ENCODE measurements around the gene MYO15B.

MYO15B gene

DNA sequence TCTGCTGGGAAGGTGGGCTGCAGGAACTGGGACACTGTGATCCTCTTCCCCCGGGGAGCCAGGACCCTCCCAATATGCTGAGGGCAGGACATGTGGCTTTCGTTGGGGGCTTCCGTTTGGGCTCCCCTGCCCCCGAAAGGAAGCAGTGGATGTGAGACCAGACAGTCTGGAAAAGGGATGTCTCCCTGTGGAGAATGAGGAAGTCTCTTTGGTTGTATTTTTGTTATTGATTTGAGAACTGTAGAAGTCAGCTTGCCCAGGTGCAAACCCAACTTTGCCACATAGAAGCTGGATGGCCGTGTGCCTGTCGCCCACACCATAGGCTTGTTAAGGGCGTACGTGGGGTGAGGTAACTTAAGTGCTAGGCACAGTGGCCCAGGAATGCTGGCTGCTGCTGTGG is 43.4 kb upstream of the MYO15B start:
- in situ Hi-C loops (cut with HindIII; ENCODE audit: low pct_ligation_motif_present, low sequenced_read_pairs): no loop called here
- H3K27me3 ChIP-seq (replicated peaks): peaks cover 2% of the 10 kb centered on the region
- DNase-seq: no peak
- H3K4me3 ChIP-seq (ENCODE audit: low read depth, low read length): no peak overlapping the region
- no peak overlapping the region for H3K27ac ChIP-seq
- no peaks in the 10 kb centered on the region for H3K36me3 ChIP-seq (replicated peaks)
- TF ChIP-seq, protein P1, sequence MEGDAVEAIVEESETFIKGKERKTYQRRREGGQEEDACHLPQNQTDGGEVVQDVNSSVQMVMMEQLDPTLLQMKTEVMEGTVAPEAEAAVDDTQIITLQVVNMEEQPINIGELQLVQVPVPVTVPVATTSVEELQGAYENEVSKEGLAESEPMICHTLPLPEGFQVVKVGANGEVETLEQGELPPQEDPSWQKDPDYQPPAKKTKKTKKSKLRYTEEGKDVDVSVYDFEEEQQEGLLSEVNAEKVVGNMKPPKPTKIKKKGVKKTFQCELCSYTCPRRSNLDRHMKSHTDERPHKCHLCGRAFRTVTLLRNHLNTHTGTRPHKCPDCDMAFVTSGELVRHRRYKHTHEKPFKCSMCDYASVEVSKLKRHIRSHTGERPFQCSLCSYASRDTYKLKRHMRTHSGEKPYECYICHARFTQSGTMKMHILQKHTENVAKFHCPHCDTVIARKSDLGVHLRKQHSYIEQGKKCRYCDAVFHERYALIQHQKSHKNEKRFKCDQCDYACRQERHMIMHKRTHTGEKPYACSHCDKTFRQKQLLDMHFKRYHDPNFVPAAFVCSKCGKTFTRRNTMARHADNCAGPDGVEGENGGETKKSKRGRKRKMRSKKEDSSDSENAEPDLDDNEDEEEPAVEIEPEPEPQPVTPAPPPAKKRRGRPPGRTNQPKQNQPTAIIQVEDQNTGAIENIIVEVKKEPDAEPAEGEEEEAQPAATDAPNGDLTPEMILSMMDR (IDR thresholded peaks at IDR 0.05; ENCODE audit: low read depth, low read length, missing control alignments): no peak

DNA sequence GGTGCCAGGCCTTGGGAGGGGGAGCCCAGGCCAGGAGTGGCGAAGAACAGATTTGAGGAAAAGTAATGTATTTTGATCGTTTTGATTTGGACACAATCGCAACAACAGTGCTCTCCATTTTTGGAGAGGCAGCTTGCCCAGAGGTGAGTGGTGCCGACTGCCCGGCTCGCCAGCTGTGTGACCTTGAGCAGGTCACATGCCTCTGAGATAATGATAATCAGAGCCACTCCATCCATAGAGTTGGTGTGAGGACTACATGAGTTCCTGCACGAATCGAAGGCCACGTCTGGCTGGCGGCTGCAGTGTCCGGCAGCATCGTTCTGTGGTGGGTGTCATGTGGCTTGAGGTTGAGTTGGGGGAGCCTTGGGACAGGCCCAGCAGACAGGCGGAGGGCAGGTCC is 41.4 kb upstream of the MYO15B start:
- H3K27ac ChIP-seq: no peak overlapping the region
- H3K27me3 ChIP-seq (replicated peaks): peaks cover 2% of the 10 kb centered on the region
- DNase-seq: no peak
- H3K36me3 ChIP-seq (replicated peaks): no peaks in the 10 kb centered on the region
- in situ Hi-C loops (cut with HindIII; ENCODE audit: low pct_ligation_motif_present, low sequenced_read_pairs): no loop called here
- H3K4me3 ChIP-seq (ENCODE audit: low read depth, low read length): no peak overlapping the region
- TF ChIP-seq, protein P1 (IDR thresholded peaks at IDR 0.05; ENCODE audit: low read depth, low read length, missing control alignments): no peak

DNA sequence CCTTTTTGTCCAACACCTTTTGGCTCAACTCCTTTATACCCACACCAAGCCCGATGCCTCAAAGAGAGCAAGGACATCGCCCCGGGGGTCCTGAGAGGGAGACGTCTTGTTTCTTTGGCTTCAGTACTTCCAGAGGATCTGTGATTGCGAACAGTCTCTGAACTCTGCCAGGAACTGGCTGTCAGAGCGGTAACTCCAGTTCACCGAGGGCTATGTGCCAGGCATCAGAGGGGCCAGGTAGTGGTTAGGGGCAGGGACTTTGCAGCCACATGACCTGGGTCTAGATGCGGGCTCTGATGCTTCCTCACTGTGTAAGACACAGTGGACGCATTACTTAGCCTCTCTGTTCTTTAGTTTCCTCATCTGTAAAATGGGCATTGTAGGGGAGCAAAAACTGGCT is 40.5 kb upstream of the MYO15B start:
- Histone ChIP-seq H3K27me3 (replicated peaks) (peaks cover 2% of the 10 kb centered on the region), H3K4me3 (ENCODE audit: low read depth, low read length) (no peak overlapping the region), H3K36me3 (replicated peaks) (no peaks in the 10 kb centered on the region), H3K27ac (no peak overlapping the region)
- TF ChIP-seq, protein P1 (IDR thresholded peaks at IDR 0.05; ENCODE audit: low read depth, low read length, missing control alignments): no peak
- in situ Hi-C loops (cut with HindIII; ENCODE audit: low pct_ligation_motif_present, low sequenced_read_pairs): no loop called here
- DNase-seq: no peak

- Histone ChIP-seq H3K36me3 (replicated peaks) (no peaks in the 10 kb centered on the region), H3K4me3 (ENCODE audit: low read depth, low read length) (no peak overlapping the region), H3K27me3 (replicated peaks) (peaks cover 2% of the 10 kb centered on the region), H3K27ac (no peak overlapping the region)
- TF ChIP-seq, protein P1 (IDR thresholded peaks at IDR 0.05; ENCODE audit: low read depth, low read length, missing control alignments): no peak
- no peak for DNase-seq
- in situ Hi-C loops (cut with HindIII; ENCODE audit: low pct_ligation_motif_present, low sequenced_read_pairs): no loop called here
These were observed 38.8 kb upstream of the MYO15B start for GRCh38 chr17:75548813-75549212.

DNA sequence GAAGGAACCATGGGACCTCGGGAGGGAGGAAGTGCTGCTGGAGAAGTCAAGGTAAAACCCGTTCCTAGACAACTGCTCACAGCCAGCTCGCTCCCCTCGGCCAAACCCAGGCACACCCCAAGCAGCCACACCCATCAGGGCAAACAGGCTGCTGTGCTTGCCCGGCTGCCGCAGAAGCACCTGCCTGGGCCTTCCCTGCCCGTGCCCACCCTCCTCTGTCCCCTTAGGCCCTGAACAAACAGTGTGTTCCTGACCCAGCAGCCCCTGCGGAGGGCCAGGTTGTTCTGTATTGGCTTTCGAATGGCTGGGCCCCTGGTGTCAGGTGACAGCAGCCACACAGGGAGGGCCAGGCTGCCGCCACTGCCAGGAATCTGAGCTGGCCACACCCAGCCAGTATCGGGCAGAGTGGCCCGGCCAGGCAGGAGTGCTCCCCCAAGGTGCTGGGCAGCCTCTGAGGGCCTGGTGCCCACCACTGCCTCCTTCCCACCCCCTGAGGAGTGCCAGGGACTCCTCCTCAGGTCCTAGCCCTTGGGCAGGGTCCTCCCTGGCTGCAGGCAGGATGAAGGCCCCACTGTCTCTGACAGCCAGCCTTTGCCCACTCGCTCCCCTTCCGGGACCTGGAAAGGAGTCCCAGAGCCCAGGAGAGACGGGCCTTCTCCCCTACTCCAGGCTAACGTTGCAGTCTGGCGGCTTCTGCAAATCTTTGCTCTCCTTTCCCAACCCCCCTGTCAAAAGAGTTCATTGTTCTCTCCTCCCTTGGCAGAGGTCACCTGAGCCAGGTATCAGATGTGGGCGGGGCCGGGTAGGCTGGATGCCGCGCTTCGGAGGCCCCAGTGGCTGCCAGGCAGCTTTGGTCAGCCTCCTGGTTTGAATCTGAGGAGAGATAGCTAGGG is 38.1 kb upstream of the MYO15B start:
- H3K36me3 ChIP-seq (replicated peaks): no peaks in the 10 kb centered on the region
- in situ Hi-C loops (cut with HindIII; ENCODE audit: low pct_ligation_motif_present, low sequenced_read_pairs): no loop called here
- no peak for DNase-seq
- no peak overlapping the region for H3K4me3 ChIP-seq (ENCODE audit: low read depth, low read length)
- H3K27me3 ChIP-seq (replicated peaks): peaks cover 2% of the 10 kb centered on the region
- no peak overlapping the region for H3K27ac ChIP-seq
- TF ChIP-seq, protein P1 (IDR thresholded peaks at IDR 0.05; ENCODE audit: low read depth, low read length, missing control alignments): no peak

DNA sequence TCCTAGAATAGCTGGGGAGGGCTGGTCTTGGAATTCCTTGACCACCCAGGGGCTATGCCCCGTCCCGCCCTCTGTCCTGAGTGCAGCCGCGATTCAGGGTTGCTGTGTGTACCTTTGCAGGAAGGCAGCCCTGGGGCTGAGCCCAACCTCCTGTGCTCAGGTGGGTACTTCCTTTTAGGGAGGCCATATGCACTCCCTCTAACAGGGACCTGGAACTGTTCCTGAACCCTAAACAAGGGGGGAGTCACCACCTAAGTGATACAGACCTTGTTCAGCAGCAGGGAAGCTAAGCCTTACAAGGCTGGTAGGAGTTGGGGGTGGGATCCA is 37.5 kb upstream of the MYO15B start:
- no peak overlapping the region for H3K4me3 ChIP-seq (ENCODE audit: low read depth, low read length)
- H3K27ac ChIP-seq: no peak overlapping the region
- in situ Hi-C loops (cut with HindIII; ENCODE audit: low pct_ligation_motif_present, low sequenced_read_pairs): no loop called here
- TF ChIP-seq, protein P1 (IDR thresholded peaks at IDR 0.05; ENCODE audit: low read depth, low read length, missing control alignments): no peak
- H3K36me3 ChIP-seq (replicated peaks): no peaks in the 10 kb centered on the region
- no peak for DNase-seq
- H3K27me3 ChIP-seq (replicated peaks): peaks cover 2% of the 10 kb centered on the region
